ENCODE measurements around the gene SH3D21. TPM values are rescaled to one million over a fixed set of nuclear protein-coding genes. Genes with fewer than 3 reads are reported as not detected.
A peak's percentile ranks its signal among the peaks of the same experiment; 100 is the strongest.

Gene SH3D21
- total RNA-seq, 1 donor from 2014 or later = 17.2 TPM

- H3K36me3 ChIP-seq = peaks cover 0 to 8% of the 10 kb centered on the region in 2 donors
- no peak overlapping the region for H3K27ac ChIP-seq
- no peak overlapping the region for H3K4me3 ChIP-seq
- H3K9me3 ChIP-seq = no peaks in the 10 kb centered on the region
- TF ChIP-seq POLR2A (IDR thresholded peaks at IDR 0.05) = no peak
- intact Hi-C loops (cut with DNase I) = loop anchor here (2.0 to 10.0 kb wide), 2 partner anchors 77 to 125 kb away; partner anchors contain the start of gene MAP7D1
- peaks cover 24% of the 10 kb centered on the region for H3K4me1 ChIP-seq
- DNase-seq (ENCODE audit: extremely low spot score in 2 of 2) = no peak
- H3K27me3 ChIP-seq = no peaks in the 10 kb centered on the region
Observed at GRCh38 chr1:36279789-36280296, 26.3 kb upstream of the SH3D21 start.

- Histone ChIP-seq H3K4me1 (peaks cover 25% of the 10 kb centered on the region), H3K27ac (no peak overlapping the region), H3K9me3 (no peaks in the 10 kb centered on the region), H3K27me3 (no peaks in the 10 kb centered on the region), H3K4me3 (no peak overlapping the region), H3K36me3 (peaks cover 0 to 43% of the 10 kb centered on the region in 2 donors)
- DNase-seq (ENCODE audit: extremely low spot score in 2 of 2) = no peak
- TF ChIP-seq POLR2AphosphoS5 (IDR thresholded peaks at IDR 0.05; ENCODE audit: insufficient read depth in 1 of 2, low read depth in 1 of 2) (no peak), POLR2A (IDR thresholded peaks at IDR 0.05) (no peak)
- TF ChIP-seq, protein P1, sequence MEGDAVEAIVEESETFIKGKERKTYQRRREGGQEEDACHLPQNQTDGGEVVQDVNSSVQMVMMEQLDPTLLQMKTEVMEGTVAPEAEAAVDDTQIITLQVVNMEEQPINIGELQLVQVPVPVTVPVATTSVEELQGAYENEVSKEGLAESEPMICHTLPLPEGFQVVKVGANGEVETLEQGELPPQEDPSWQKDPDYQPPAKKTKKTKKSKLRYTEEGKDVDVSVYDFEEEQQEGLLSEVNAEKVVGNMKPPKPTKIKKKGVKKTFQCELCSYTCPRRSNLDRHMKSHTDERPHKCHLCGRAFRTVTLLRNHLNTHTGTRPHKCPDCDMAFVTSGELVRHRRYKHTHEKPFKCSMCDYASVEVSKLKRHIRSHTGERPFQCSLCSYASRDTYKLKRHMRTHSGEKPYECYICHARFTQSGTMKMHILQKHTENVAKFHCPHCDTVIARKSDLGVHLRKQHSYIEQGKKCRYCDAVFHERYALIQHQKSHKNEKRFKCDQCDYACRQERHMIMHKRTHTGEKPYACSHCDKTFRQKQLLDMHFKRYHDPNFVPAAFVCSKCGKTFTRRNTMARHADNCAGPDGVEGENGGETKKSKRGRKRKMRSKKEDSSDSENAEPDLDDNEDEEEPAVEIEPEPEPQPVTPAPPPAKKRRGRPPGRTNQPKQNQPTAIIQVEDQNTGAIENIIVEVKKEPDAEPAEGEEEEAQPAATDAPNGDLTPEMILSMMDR (IDR thresholded peaks at IDR 0.05) = no peak
- intact Hi-C loops (cut with DNase I) = loop anchor here (10.0 kb wide), 1 partner anchor 129 kb away; the partner anchor contains the start of gene MAP7D1
Observed at GRCh38 chr1:36284061-36284460, 22.1 kb upstream of the SH3D21 start.

DNA sequence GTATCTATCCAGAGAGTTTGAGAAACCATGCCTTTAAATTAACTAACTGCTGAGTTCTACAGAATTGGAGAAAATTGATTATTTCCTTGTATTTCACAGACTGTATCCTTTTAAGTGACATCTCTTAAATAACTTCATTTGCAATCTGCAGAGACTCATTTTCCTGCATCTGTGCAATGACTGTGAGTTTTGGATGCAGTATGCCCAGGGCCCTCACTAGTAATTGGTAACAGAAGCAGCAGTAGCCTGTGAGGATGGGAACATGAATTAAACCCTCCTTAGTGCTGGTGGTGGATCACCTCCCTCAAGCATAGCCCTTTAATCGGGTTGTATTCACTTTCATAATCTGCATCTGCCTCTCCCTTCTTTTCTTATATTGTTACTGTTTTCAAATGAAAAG lies 21.7 kb upstream of the SH3D21 start:
- intact Hi-C loops (cut with DNase I) = loop anchor here (10.0 kb wide), 1 partner anchor 130 kb away; the partner anchor contains the start of gene MAP7D1
- H3K9me3 ChIP-seq = no peaks in the 10 kb centered on the region
- no peaks in the 10 kb centered on the region for H3K27me3 ChIP-seq
- no peak overlapping the region for H3K27ac ChIP-seq
- DNase-seq (ENCODE audit: extremely low spot score in 2 of 2) = no peak
- no peak for TF ChIP-seq POLR2A (IDR thresholded peaks at IDR 0.05)
- TF ChIP-seq, protein P1 (IDR thresholded peaks at IDR 0.05) = no peak
- TF ChIP-seq POLR2AphosphoS5 (IDR thresholded peaks at IDR 0.05; ENCODE audit: insufficient read depth in 1 of 2, low read depth in 1 of 2) = no peak
- peaks cover 0 to 47% of the 10 kb centered on the region in 2 donors for H3K36me3 ChIP-seq
- H3K4me3 ChIP-seq = no peak overlapping the region
- peaks cover 21% of the 10 kb centered on the region for H3K4me1 ChIP-seq

DNA sequence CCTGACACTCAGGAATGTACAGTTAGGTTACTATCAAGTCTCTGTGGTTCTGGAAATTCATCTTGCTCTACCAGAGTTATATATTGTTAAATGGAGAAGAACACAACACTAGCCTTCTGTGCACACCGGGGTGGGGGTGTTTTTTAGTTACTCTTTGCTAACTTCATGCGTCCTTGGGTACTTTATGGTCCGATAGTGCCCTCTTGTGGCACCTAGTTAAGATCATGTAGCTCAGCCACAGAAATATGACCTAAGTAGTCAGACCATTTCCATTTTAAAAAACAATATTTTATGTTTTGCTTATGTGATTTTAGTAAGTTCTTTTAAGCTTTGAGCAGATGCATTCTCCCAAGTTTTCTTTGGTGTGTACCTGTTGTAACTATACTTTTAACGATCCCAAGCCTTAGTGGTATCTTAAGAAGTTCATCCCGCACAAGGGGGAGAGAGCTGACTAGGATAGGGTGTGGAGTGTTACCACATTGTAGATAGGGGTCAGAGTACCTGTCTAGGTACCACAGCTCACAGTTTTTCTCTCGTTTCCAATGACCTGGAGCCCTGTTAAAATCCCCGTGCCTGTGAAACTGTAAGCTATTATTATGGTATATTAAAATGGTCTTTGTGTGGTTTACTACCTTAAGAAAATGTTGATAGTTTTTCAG lies 20.6 kb upstream of the SH3D21 start:
- TF ChIP-seq POLR2AphosphoS5 (IDR thresholded peaks at IDR 0.05; ENCODE audit: insufficient read depth in 1 of 2, low read depth in 1 of 2) (peak in 1 of 2 donors; percentile 61), POLR2A (IDR thresholded peaks at IDR 0.05) (no peak)
- TF ChIP-seq, protein P1 (IDR thresholded peaks at IDR 0.05) = peak; percentile 45 to 79 (median 71)
- H3K4me1 ChIP-seq = peaks cover 10% of the 10 kb centered on the region
- intact Hi-C loops (cut with DNase I) = loop anchor here (10.0 kb wide), 1 partner anchor 131 kb away; the partner anchor contains the start of gene MAP7D1
- H3K36me3 ChIP-seq = peaks cover 0 to 58% of the 10 kb centered on the region in 2 donors
- H3K27me3 ChIP-seq = no peaks in the 10 kb centered on the region
- DNase-seq (ENCODE audit: extremely low spot score in 2 of 2) = no peak
- H3K4me3 ChIP-seq = no peak overlapping the region
- no peaks in the 10 kb centered on the region for H3K9me3 ChIP-seq
- no peak overlapping the region for H3K27ac ChIP-seq

- Histone ChIP-seq H3K36me3 (peaks cover 0 to 70% of the 10 kb centered on the region in 2 donors), H3K27ac (no peak overlapping the region), H3K4me1 (peaks cover 8% of the 10 kb centered on the region), H3K9me3 (no peaks in the 10 kb centered on the region), H3K27me3 (no peaks in the 10 kb centered on the region), H3K4me3 (no peak overlapping the region)
- intact Hi-C loops (cut with DNase I) = loop anchor here (10.0 kb wide), 1 partner anchor 132 kb away; the partner anchor contains the start of gene MAP7D1
- TF ChIP-seq POLR2AphosphoS5 (IDR thresholded peaks at IDR 0.05; ENCODE audit: insufficient read depth in 1 of 2, low read depth in 1 of 2) = no peak
- no peak for TF ChIP-seq POLR2A (IDR thresholded peaks at IDR 0.05)
- TF ChIP-seq, protein P1 (IDR thresholded peaks at IDR 0.05) = no peak
- DNase-seq (ENCODE audit: extremely low spot score in 2 of 2) = no peak
Observed at GRCh38 chr1:36286802-36287201, 19.4 kb upstream of the SH3D21 start.
